GM18519 (cell line): ENCODE results near the gene SHISA4.
"Not testable (repeated sequence)": the region's sequence is repeated elsewhere in the genome, so short reads cannot be mapped to it uniquely, and the experiment has no call there.

Experiments used
- ATAC-seq: cut with Tn5 transposase; IDR thresholded peaks from one replicate; pipeline ENCODE4 v1.9.1; 2021; ENCODE audit warnings: mild to moderate bottlenecking, moderate library complexity; ENCODE audit not compliant: unreplicated experiment, low FRiP score

Gene SHISA4

DNA sequence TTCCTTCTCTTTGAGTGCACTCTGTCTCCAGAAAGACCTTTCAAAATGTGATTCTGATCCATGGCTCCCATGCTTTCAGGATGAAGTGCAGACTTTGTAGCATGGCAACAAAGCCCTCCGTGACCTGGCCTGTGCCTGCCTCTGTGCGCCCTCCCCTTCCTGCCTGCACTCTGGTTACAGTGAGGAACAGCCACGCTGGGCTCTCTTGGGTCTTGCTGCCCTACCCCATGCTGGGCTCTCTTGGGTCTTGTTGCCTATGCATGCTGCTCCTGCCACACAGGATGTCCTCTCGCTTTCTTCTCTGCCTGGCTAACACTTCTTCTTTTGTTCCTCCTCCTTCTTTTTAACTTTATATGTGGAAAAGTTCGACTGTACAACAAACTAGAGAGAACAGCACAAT, 29.6 kb downstream of the SHISA4 start:
- ATAC-seq, result no peak

GRCh38 chr1:201921952-201922558, 33.4 kb downstream of the SHISA4 start:
- no peak for ATAC-seq

- no peak for ATAC-seq
Observed at GRCh38 chr1:201925301-201925567, 36.5 kb downstream of the SHISA4 start.

DNA sequence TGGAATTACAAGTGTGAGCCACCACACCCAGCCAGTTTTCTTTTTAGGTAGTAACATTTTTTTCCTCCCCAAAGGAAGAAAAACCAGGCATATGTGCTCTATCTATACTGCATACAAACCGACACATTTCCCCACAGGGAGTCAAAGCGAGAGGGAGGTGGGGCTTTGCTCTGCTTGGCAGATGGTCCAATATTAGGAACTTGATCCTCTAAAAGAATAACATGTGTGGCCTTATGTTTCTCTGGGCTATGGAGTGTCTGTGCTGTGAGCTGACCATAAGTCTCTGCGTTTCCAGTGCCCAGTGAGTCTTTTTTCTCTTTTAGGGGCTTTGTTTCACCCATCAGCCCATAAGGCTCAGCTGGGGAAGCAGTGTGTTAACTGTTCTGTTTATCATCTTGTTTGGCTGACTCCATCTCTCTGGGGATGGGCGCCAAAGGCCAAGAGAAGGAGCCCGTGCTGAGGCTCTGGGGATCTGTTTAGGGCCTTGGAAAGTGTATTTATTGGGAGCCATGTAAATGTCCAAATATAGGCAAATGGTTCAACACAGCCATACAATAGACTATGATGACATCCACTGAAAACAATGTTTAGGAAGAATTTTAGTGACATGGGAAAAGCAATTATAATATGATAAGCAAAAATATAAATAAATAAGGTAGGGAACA, 37.4 kb downstream of the SHISA4 start:
- no peak for ATAC-seq

DNA sequence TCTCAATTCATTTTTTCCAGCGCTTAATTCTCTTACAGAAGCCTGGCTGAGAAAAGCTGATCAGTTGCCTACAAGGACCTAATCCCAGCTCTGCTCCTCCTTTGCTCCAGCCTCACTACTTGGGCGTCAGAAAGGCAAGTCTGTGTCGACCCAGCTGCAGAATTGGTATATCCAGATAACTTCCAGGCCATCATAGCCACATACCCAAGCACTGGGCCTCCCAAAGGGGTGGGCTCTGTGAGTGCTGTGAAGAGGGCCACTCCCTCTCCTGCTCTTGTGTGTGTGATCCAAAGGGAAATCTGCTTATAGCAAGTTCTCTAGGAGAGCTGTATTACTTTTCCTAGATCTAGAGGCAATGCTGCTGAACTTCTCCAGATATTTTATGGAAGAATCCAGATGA, 39.6 kb downstream of the SHISA4 start:
- no peak for ATAC-seq

GRCh38 chr1:201930137-201930536, 41.4 kb downstream of the SHISA4 start:
- no peak for ATAC-seq

DNA sequence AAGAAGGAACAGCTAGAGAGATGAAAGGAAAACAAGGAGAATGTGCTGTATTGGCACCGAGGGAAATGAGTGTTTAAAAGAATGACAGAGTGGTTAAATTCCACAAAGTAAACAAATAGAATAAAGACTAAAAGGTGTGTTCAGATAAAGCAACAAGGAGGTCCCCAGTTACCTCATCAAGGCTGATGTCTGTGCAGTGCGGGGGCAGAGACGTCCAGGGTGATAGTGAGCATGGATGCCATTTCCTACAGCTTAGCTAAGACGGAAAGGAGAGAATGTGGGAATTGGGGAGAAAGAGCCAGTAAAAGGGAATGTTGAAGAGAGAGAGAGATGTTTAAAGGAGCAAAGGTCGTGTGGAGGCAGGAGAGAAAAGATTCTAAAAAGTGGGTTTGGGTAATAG, 42.1 kb downstream of the SHISA4 start:
- ATAC-seq, result no peak

DNA sequence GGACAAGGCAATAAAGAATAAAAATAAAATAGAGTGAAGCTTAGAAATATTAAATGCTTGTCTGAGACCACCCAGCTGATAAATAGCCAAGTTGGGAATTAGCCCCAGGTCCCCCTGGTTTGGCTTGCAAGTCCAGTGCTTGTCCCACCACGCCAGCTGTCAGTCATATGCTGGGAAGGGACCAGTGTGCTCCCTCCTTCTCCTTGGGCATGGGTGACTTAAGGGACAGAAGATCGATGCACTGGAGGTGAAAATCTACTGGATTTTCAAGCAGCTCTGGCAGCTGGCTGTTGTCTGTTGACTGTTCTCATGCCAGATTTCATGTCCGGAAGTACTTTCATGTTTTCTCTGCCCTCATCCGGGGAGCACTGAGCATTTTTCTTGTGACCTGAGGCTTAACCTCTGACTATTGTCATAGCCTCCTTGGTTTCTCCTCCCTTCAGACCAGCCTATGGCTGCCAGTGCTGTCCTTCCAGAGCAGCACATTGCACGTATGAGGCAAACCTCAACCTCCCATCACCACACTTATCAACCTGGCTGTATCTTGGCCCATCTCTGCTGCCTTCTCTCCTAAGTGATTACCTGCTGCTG, 45.2 kb downstream of the SHISA4 start:
- no peak for ATAC-seq

DNA sequence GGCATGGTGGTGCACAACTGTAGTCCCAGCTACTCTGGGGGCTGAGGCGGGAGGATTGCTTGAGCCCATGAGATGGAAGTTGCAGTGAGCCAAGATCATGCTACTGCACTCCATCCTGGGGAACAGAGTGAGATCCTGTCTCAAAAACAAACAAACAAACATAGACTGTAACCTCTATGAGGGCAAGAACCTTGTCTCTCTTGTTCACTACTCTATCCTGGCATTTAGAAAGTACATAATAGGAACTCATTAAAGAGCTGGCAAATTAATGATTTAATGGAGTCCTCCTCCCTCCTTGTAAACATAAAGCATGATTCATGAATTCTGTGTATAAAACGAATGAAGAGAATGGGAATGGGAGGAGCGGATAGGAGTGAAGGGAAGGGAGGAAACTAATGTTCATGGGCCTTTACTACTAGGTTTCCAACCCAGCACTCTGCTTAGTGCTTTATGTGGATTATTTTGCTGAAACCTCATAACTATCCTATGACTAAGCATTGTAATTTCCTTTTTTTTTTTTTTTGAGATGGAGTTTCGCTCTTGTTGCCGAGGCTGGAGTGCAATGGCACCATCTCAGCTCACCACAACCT, 49.0 kb downstream of the SHISA4 start:
- ATAC-seq, result no peak

DNA sequence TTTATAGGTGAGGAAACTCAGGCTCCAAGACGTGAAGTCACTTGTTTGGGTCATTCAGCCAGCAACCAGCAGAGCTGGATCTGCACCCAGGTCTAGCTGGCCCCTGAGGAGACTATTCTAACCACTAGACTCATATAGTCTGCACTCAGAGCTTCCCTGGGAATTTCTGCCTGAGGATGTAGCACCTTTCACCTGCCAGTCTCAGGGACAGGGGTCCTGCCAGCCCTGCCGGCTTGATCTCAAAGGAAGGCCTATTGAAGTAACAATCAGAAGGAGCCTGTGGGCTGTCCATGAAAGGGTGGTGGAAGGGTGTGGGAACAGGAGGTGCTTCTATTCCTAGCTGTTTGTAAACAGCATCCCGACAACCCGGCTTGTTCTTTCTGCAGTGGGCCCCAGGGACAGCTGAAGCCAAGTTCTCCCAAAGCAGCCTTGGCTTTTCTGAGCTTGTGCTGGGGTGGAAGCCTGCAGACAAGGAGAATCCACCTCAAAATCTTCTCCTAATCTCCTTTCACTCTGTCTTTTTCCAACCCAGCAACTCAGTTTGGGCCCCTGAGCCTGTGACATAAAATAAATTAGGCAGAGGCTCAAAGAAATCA, 49.8 kb downstream of the SHISA4 start:
- ATAC-seq, result no peak

- ATAC-seq, result no peak
Observed at GRCh38 chr1:201939148-201939547, 50.5 kb downstream of the SHISA4 start.

DNA sequence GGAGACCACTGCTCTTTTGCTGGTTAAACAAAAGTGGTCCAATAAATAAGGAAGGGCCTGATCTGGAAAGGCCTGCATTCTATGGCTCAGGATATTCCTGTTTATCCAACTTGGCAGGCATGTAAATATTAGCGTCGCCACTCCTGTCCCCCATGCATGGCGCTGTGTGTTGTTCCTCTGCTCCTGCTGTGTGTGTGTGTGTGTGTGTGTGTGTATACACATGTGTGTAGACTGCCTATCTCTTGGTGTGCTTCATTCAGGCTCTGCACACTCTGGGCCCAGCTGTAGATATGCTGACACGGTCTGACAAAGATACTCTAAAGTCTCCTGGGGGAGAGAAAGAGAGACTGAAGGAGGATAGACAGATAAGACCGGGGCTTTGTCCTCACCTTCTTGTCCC, 50.9 kb downstream of the SHISA4 start:
- ATAC-seq, result no peak

GRCh38 chr1:201940316-201940715, 51.6 kb downstream of the SHISA4 start:
- not testable (repeated sequence) for ATAC-seq

GRCh38 chr1:201941420-201942128, 52.9 kb downstream of the SHISA4 start:
- ATAC-seq, result no peak

DNA sequence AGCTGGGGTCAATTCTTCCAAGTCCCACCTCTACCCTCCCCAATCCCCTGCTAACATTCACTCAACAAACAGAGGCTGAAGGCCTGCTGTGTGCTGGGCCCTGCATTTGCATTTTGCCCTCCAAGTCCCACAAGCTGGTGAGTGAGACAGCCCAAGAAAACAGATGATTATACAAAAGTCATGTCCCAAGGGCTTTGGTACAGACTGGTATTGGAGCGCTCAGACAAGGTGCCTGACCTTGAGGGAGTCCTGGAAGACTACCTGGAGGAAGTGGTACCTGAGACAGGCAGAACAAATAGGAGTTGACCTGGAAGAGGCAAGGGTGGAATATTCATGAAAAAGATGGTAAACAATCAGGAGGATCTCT, 53.4 kb downstream of the SHISA4 start:
- ATAC-seq, result no peak
